ENCODE measurements around the gene FIGN. TPM values are rescaled to one million over a fixed set of nuclear protein-coding genes. Genes with fewer than 3 reads are reported as not detected.

FIGN gene
- total RNA-seq, 6 experiments from 2014 or later, result 1.3 to 4.4 (median 2.0) TPM

GRCh38 chr2:163716101-163716500 is 19.7 kb downstream of the FIGN start:
- H3K4me1 Mint-ChIP-seq (ENCODE audit: low read depth), result peaks cover 6% of the 10 kb centered on the region; the same call in 1 of the 2 replicates
- no peaks in the 10 kb centered on the region for H3K27me3 Mint-ChIP-seq (ENCODE audit: insufficient read depth)
- no peaks in the 10 kb centered on the region for H3K9me3 Mint-ChIP-seq

GRCh38 chr2:163715668-163716067 is 20.1 kb downstream of the FIGN start:
- no peak for DNase-seq
- Mint-ChIP-seq H3K4me1 (ENCODE audit: low read depth) (peaks cover 6% of the 10 kb centered on the region; the same call in 1 of the 2 replicates), H3K27me3 (ENCODE audit: insufficient read depth) (no peaks in the 10 kb centered on the region), H3K4me3 (no peak overlapping the region), H3K27ac (no peak overlapping the region), H3K9me3 (no peaks in the 10 kb centered on the region), H3K36me3 (ENCODE audit: low read depth) (no peaks in the 10 kb centered on the region)
- no peak for TF ChIP-seq CTCF (IDR thresholded peaks at IDR 0.05)

More at GRCh38 chr2:163716101-163716500, 19.7 kb downstream of the FIGN start:
- H3K27ac Mint-ChIP-seq, result no peak overlapping the region
- TF ChIP-seq CTCF (IDR thresholded peaks at IDR 0.05), result no peak
- H3K4me3 Mint-ChIP-seq, result no peak overlapping the region
- H3K36me3 Mint-ChIP-seq (ENCODE audit: low read depth), result no peaks in the 10 kb centered on the region
- no peak for DNase-seq

GRCh38 chr2:163715199-163715598 is 20.6 kb downstream of the FIGN start:
- Mint-ChIP-seq H3K4me1 (ENCODE audit: low read depth) (peaks cover 6% of the 10 kb centered on the region; the same call in 1 of the 2 replicates), H3K4me3 (no peak overlapping the region), H3K27ac (no peak overlapping the region), H3K36me3 (ENCODE audit: low read depth) (no peaks in the 10 kb centered on the region), H3K9me3 (no peaks in the 10 kb centered on the region), H3K27me3 (ENCODE audit: insufficient read depth) (no peaks in the 10 kb centered on the region)
- no peak for DNase-seq
- no peak for TF ChIP-seq CTCF (IDR thresholded peaks at IDR 0.05)

DNA sequence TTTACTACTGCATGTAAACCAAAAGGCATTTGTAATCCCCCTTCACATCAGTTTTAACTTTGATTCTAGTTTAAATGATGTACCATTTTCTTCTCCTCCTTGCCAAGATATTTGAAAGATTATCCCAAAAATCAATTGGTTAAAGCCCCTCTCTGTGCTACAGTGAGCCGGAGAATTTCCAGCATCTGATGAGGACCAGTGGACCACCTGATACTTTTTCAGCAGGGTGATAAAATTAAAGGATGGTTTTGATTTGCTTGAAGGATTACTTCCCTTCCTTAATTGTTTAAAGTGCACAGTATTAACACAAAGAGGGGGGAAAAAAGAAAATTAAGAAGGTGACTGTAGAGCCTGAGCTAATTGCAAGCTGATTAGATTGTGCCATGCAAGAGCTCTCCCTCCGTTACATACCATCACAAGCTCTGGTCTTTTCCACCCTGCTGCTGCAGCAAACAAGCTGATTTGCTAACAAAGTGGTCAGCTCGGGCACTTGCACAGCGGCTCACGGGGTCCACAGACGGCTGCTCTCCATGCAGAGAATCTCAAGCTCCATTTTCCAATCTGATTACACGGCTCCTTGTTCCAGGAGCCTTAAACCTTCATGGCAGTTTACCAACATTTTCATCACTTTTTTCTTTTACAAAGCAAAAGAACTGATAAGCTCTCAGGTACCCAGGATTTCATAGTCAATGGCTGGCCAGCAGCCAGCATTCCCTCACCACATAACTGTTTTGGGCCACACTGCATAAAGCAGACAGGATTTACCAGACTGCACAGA is 22.1 kb downstream of the FIGN start:
- Mint-ChIP-seq H3K4me3 (no peak overlapping the region), H3K27ac (no peak overlapping the region), H3K9me3 (no peaks in the 10 kb centered on the region), H3K27me3 (ENCODE audit: insufficient read depth) (no peaks in the 10 kb centered on the region), H3K36me3 (ENCODE audit: low read depth) (no peaks in the 10 kb centered on the region), H3K4me1 (ENCODE audit: low read depth) (peaks cover 6% of the 10 kb centered on the region; the same call in 1 of the 2 replicates)
- no peak for DNase-seq
- no peak for TF ChIP-seq CTCF (IDR thresholded peaks at IDR 0.05)

- peaks cover 6% of the 10 kb centered on the region; the same call in 1 of the 2 replicates for H3K4me1 Mint-ChIP-seq (ENCODE audit: low read depth)
- no peaks in the 10 kb centered on the region for H3K36me3 Mint-ChIP-seq (ENCODE audit: low read depth)
- no peak for DNase-seq
- H3K9me3 Mint-ChIP-seq, result no peaks in the 10 kb centered on the region
- TF ChIP-seq CTCF (IDR thresholded peaks at IDR 0.05), result no peak
- no peak overlapping the region for H3K4me3 Mint-ChIP-seq
- no peaks in the 10 kb centered on the region; the same call in 1 of the 2 replicates for H3K27me3 Mint-ChIP-seq (ENCODE audit: insufficient read depth)
- no peak overlapping the region for H3K27ac Mint-ChIP-seq
These were observed 24.1 kb downstream of the FIGN start for GRCh38 chr2:163711699-163712098.

Data from HFFc6 (cell line).